Measurements from ENCODE around the gene EIF3L.

EIF3L gene

DNA sequence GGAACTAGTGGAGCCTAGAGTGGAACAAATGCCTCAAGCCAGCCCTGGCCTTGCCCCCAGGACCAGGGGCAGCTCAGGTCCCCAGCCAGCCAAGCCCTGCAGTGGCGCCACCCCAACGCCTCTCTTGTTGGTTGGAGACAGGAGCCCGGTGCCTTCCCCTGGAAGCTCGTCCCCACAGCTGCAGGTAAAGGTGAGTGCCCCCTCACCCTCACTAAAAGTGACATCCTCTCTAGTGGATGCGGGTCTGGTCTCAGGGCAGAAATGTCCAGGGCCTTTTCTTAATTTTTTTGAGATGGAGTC lies 78.4 kb downstream of the EIF3L start:
- DNase-seq (ENCODE audit: low read depth), result no peak

DNA sequence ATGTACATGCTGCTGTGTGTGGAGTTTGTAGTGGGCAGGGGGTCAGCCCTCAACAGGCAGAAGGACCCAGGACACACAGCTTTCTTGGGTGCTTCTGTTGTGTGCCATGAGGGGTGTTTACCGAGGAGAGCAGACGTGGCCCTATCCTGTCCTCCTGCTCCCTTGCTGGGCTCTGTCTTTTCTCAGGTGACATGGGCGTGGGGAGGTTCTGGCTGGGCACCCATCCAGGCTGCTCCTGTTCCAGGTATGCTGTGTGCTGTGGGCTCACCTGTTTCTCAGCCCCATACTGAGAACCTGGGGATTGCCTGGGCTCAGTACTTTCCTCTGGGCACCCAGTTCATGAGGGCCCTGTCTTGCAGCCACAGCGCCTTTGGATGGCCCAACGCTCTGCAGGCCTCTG lies 80.2 kb downstream of the EIF3L start:
- no peak for DNase-seq (ENCODE audit: low read depth)

DNA sequence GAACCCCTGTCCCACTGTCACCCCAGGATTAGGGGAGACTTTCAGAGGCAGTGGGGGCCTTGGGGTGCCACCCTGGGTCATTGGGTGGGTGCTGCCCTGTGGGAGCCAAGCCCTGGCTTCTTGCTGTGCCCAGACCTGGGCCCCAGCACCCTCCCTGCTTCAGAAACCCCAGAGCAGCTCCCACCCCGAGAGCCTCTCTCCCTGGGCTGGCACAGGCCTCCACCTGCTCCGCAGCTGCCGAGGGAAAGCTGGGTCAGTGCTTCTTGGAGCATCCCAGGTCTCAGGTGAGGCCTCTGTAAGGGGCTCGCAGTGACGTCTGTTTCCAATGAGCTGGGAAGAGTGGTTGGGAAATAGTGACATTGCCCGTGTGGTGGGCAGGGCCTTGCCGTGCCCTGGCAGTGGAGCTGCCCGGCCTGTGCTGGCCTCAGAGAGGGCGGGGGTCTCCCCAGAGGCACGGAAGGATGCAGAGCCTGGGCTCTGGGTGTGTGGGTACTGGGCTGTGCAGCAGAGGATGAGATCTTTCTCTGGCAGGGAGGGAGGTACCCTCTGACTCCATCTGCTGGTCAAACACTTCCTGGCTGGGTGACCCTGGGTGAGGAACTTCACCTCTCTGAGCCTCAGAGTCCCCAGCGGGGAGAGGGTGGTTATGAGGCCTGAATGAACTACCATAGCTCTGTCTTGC lies 81.2 kb downstream of the EIF3L start:
- DNase-seq (ENCODE audit: low read depth), result no peak

DNA sequence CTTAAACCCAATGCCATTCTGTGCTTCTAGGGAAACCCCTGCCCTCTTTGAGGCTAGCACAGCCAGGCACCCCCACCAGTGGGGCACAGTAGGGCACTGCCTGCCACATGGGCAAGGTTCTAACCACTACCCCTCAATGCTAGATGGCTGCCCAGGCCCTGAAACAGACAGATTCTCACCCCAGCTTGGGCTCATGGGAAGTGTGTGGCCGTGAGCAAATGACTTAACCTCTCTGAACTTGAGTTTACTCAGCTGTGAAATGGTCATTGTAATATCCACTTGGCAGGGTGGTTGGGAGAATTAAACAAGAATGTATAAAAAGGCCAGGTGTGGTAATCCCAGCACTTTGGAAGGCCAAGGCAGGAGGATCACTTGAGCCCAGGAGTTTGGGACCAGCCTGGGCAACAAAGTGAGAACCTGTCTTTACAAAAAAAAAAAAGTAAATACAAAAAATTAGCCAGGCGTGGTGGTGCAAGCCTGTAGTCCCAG lies 81.8 kb downstream of the EIF3L start:
- no peak for DNase-seq (ENCODE audit: low read depth)

DNA sequence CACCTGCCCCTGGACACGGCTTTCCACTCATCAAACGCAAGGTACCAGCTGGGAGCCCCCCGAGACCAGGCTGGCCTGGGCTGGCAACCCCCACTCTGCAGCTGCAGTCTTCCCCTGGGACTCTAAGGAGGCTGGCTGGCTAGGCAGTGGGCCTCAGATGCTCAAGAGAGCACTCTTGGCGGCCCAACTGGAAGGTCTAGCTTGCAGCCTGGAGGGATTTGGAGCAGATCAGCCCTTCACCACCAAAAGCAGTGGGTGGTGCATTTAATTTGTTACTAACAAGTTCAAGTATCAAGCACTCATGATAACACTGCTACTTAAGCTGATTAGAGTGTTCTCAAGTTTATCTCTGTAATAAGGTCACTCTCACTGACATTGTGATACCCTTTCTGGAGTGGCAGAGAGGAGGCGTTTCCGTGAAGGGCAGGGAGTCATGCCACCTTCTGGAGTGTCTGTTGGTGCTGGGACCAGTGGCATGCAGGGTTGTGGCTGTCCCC lies 82.7 kb downstream of the EIF3L start:
- no peak for DNase-seq (ENCODE audit: low read depth)

- DNase-seq (ENCODE audit: low read depth), result no peak
These were observed 83.2 kb downstream of the EIF3L start for GRCh38 chr22:37932401-37932800.

- no peak for DNase-seq (ENCODE audit: low read depth)
These were observed 83.8 kb downstream of the EIF3L start for GRCh38 chr22:37932821-37933578.

DNA sequence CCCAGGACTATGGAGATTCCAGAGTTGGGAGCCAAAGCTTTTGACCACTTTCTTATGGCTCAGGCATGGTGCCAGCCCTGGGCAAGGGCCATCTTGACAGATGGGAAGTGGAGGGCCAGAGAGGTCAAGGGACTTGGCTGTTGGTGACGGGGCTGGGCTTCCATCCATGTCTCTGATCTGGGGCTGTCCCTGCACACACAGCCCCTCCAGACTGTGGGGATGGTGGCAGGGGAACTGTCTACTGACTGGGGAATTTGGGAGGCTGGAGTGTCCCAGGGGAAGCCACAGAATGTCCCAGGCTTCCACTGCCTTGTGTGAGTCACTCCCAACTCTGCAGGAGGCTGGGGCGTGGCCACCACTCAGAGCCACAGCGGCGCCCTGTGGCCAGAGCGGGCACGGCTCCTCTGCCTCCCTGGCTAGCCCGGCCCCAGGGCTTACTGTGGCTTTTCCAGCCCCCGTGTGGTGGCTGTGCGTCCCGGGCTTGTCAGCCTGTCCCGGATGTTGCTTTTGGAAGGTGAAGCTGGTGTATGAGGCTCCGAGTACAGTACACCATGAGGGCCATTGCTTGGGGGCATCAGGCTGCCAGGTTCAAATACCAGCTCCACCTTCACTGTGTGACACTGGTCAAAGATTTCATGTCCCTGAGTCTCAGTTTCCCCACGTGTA lies 84.6 kb downstream of the EIF3L start:
- DNase-seq (ENCODE audit: low read depth), result peak; percentile 42
